Measurements from ENCODE around the gene PRKAG3. TPM values are rescaled to one million over a fixed set of nuclear protein-coding genes. Genes with fewer than 3 reads are reported as not detected.

The PRKAG3 gene
- total and polyA plus RNA-seq, 2 experiments from 2014 or later = 0.23 TPM; not detected in 1

DNA sequence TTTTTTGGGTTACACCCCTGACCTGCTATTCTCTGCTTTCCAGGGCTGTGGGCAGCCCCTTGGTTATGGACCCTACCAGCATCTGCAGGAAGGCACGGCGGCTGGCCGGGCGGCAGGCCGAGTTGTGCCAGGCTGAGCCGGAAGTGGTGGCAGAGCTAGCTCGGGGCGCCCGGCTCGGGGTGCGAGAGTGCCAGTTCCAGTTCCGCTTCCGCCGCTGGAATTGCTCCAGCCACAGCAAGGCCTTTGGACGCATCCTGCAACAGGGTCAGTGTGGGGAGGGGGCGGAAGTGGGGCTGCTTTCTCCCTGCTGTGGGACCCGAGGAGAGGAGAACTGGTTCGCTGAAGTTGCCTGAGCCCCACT is 39.4 kb upstream of the PRKAG3 start:
- 44% methylated on average over 13 of the region's 18 CpGs for WGBS (ENCODE audit: low lambda C conversion rate, missing lambda C conversion rate)
- Histone ChIP-seq H3K4me3 (no peak overlapping the region), H3K36me3 (replicated peaks; ENCODE audit: insufficient read depth, low read depth) (no peaks in the 10 kb centered on the region), H3K9me2 (replicated peaks; ENCODE audit: insufficient read depth) (no peaks in the 10 kb centered on the region), H3K4me1 (ENCODE audit: insufficient read depth) (peaks cover 6% of the 10 kb centered on the region), H2AFZ (no peak overlapping the region), H3K27me3 (peaks cover 97% of the 10 kb centered on the region), H3K79me2 (no peaks in the 10 kb centered on the region), H3K27ac (no peak overlapping the region), H4K20me1 (ENCODE audit: insufficient read depth, poor library complexity, severe bottlenecking) (no peaks in the 10 kb centered on the region), H3K9me3 (ENCODE audit: low read depth) (no peaks in the 10 kb centered on the region), H3K4me2 (no peak overlapping the region)
- no peak for DNase-seq (ENCODE audit: low spot score)
- TF ChIP-seq, protein P1, sequence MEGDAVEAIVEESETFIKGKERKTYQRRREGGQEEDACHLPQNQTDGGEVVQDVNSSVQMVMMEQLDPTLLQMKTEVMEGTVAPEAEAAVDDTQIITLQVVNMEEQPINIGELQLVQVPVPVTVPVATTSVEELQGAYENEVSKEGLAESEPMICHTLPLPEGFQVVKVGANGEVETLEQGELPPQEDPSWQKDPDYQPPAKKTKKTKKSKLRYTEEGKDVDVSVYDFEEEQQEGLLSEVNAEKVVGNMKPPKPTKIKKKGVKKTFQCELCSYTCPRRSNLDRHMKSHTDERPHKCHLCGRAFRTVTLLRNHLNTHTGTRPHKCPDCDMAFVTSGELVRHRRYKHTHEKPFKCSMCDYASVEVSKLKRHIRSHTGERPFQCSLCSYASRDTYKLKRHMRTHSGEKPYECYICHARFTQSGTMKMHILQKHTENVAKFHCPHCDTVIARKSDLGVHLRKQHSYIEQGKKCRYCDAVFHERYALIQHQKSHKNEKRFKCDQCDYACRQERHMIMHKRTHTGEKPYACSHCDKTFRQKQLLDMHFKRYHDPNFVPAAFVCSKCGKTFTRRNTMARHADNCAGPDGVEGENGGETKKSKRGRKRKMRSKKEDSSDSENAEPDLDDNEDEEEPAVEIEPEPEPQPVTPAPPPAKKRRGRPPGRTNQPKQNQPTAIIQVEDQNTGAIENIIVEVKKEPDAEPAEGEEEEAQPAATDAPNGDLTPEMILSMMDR (IDR thresholded peaks at IDR 0.05; ENCODE audit: poor library complexity) = no peak
- TF ChIP-seq EZH2phosphoT487 (IDR thresholded peaks at IDR 0.05; ENCODE audit: low read depth, severe bottlenecking, unreplicated experiment) (peak; percentile 26), EZH2 (IDR thresholded peaks at IDR 0.05; ENCODE audit: borderline replicate concordance) (peak; percentile 66)

DNA sequence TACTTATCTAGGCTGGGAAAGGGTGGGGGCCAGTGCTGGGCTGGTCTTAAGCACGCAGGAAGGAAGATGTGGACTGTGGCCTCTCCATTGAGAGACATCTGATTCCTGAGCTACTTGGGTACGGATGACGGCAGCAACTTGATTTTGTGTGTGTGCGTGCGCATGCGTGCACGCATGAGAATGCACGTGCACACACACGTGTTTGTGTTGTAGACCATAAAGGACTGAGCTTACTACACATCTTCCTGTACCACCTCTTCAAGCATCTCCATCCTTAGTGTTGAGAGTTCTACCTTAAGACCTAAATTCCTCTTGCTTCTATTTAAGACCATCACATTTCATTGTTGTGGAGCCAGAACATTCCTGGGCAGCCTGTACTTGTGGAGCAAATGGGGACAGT is 37.5 kb upstream of the PRKAG3 start:
- 92% methylated on average over 9 of the region's 9 CpGs for WGBS (ENCODE audit: low lambda C conversion rate, missing lambda C conversion rate)
- DNase-seq (ENCODE audit: low spot score) = no peak
- H3K27me3 ChIP-seq = peaks cover 81% of the 10 kb centered on the region
- H3K36me3 ChIP-seq (replicated peaks; ENCODE audit: insufficient read depth, low read depth) = no peaks in the 10 kb centered on the region
- no peaks in the 10 kb centered on the region for H3K79me2 ChIP-seq
- H3K4me2 ChIP-seq = no peak overlapping the region
- H3K9me3 ChIP-seq (ENCODE audit: low read depth) = no peaks in the 10 kb centered on the region
- TF ChIP-seq EZH2phosphoT487 (IDR thresholded peaks at IDR 0.05; ENCODE audit: low read depth, severe bottlenecking, unreplicated experiment) (no peak), EZH2 (IDR thresholded peaks at IDR 0.05; ENCODE audit: borderline replicate concordance) (no peak)
- TF ChIP-seq, protein P1 (IDR thresholded peaks at IDR 0.05; ENCODE audit: poor library complexity) = no peak
- no peak overlapping the region for H2AFZ ChIP-seq
- no peak overlapping the region for H3K27ac ChIP-seq
- no peaks in the 10 kb centered on the region for H4K20me1 ChIP-seq (ENCODE audit: insufficient read depth, poor library complexity, severe bottlenecking)
- peaks cover 6% of the 10 kb centered on the region for H3K4me1 ChIP-seq (ENCODE audit: insufficient read depth)
- H3K9me2 ChIP-seq (replicated peaks; ENCODE audit: insufficient read depth) = no peaks in the 10 kb centered on the region
- no peak overlapping the region for H3K4me3 ChIP-seq

DNA sequence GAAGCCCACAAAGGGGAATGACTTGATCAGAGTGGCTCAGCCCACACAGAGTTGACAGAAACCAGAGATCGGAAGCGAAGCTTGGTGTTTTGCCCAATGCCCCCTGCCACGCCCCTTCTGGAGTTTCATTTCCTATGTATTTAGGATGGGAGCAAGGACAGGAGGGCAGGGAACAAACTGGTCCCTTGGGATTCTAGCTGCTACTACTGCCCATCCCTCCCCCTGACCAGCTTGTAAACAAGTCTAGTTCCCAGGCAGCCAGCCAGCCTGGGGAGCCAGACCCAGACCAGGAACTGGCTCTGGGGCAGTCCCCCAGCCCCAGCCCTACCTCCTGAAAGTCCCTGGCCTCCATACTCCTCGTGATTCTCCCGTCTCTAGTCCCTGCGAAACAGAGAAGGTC is 36.3 kb upstream of the PRKAG3 start:
- no peaks in the 10 kb centered on the region for H3K9me2 ChIP-seq (replicated peaks; ENCODE audit: insufficient read depth)

More for the DNA sequence above, 36.3 kb upstream of the PRKAG3 start:
- Histone ChIP-seq H3K79me2 (no peaks in the 10 kb centered on the region), H3K27me3 (peaks cover 78% of the 10 kb centered on the region), H3K4me2 (no peak overlapping the region), H3K4me3 (no peak overlapping the region), H4K20me1 (ENCODE audit: insufficient read depth, poor library complexity, severe bottlenecking) (no peaks in the 10 kb centered on the region), H3K36me3 (replicated peaks; ENCODE audit: insufficient read depth, low read depth) (no peaks in the 10 kb centered on the region), H2AFZ (no peak overlapping the region), H3K9me3 (ENCODE audit: low read depth) (no peaks in the 10 kb centered on the region), H3K4me1 (ENCODE audit: insufficient read depth) (no peaks in the 10 kb centered on the region), H3K27ac (no peak overlapping the region)
- TF ChIP-seq, protein P1 (IDR thresholded peaks at IDR 0.05; ENCODE audit: poor library complexity) = no peak
- no peak for TF ChIP-seq EZH2phosphoT487 (IDR thresholded peaks at IDR 0.05; ENCODE audit: low read depth, severe bottlenecking, unreplicated experiment)
- no peak for TF ChIP-seq EZH2 (IDR thresholded peaks at IDR 0.05; ENCODE audit: borderline replicate concordance)
- 51% methylated on average over 6 of the region's 6 CpGs for WGBS (ENCODE audit: low lambda C conversion rate, missing lambda C conversion rate)
- peak; percentile 13 for DNase-seq (ENCODE audit: low spot score)
